NCI-H2029 (cell line): Measurements from ENCODE around the gene PCNP.
"Not testable (repeated sequence)": the region's sequence is repeated elsewhere in the genome, so short reads cannot be mapped to it uniquely, and the experiment has no call there.

ENCODE experiments used
- DNase-seq: peaks from one replicate; lab custom pipeline; 2025; lab: John Stamatoyannopoulos, UW

Gene PCNP

DNA sequence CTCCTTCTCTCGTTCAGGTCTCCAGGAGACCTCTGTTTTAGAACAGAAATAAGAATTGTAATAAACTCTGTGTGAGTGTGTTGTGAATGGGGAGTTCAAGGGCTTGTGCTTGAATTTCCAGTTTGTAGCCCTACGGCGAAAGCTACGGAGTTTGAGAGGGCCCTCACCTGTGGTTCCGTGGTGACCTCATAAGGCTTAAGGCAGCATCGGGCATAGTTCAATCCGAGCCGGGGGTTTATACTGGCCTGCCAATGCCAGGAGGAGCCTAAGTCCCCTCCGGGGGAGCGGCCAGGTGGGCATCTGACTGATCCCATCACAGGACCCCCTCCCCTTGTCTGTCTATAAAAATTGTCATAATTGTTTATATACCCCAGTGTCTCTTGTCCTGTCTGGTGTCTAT, 59.2 kb downstream of the PCNP start:
- DNase-seq: no peak

GRCh38 chr3:101634591-101635196, 60.7 kb downstream of the PCNP start:
- no peak for DNase-seq

- DNase-seq: no peak
Measured at GRCh38 chr3:101635345-101635744, 61.4 kb downstream of the PCNP start.

GRCh38 chr3:101635954-101636798, 62.2 kb downstream of the PCNP start:
- DNase-seq: peak; percentile 24

- no peak for DNase-seq
Measured at GRCh38 chr3:101637451-101637850, 63.5 kb downstream of the PCNP start.

- no peak for DNase-seq
Measured at GRCh38 chr3:101638261-101638745, 64.3 kb downstream of the PCNP start.

- DNase-seq: no peak
Measured at GRCh38 chr3:101639280-101639963, 65.4 kb downstream of the PCNP start.

DNA sequence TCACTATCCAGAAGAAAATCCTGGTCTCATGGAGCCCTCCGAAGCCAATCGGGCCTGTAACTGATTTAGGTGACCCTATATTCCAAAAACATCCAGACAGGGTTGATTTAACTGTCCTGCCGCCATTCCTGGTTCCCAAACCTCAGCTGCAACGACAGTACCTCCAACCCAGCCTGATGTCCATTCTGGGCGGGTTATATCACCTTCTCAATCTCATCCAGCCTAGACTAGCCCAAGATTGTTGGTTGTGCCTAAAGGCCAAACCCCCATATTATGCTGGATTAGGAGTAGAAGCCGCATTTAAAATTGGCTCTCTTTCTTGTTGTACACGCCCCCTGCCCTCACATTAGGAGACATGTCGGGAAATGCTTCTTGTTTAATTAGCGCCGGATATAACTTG, 66.3 kb downstream of the PCNP start:
- no peak for DNase-seq

DNA sequence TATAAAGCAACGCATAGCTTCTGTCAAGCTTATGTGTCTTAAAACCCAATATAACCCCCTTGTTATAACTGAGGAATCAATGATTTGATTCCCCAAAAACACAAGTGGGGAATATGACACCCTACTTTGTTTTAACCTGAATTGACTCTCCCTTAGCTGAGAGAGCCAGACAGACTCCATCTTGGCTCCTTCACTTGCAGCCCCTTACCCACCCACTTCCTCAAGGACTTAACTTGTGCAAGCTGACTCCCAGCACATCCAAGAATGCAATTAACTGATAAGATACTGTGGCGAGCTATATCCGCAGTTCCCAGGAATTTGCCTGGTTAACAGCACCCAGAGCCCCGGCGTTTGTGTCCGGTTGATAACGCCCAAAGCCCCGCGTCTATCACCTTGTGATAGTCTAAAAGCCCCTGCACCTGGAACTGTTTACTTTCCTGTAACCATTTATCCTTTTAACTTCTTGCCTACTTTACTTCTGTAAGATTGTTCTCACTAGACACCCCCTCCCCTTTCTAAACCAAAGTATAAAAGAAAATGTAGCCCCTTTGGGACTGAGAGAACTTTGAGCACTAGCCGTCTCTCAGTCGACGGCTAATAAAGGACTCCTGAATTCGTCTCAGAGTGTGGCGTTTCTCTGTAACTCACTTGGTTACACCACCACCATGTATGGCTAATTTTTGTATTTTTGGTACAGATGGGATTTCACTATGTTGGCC, 67.6 kb downstream of the PCNP start:
- not testable (repeated sequence) for DNase-seq

- DNase-seq: no peak
Measured at GRCh38 chr3:101642441-101642840, 68.5 kb downstream of the PCNP start.

DNA sequence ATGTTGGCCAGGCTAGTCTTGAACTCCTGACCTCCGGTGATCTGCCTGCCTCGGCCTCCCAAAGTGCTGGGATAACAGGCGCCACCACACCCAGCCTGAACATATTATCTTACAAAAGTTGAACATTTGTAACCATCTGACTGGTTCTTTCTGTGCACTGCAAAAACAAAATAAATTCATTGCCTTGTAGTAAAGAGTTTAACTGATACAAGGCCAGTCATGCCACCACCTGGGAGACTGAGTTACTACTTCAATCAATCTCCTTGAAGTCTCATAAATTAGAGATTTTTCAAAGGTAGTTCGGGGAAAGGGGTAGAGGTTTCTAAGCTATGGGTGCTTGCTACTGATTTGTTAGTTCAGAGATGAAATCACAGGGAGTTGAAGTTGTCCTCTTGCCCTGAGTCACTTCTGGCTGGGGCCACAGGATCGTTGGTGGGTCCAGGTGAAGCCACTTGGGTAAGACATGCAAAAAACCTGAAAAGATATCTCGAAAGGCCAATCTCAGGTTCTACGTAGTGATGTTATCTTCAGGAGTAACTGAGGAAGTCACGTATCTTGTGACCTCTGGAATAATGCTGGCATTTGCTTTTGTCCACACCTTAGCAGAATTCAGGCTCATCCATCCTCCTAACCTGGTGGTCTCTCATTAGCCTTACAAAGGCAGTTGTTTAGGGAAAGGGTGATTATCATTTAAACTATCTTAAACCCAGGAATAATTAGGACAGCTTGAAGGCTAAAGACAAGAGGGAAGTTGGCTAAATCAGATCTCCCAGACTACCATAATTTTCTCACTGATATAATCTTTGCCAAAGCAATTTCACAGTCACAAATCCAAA, 69.2 kb downstream of the PCNP start:
- DNase-seq: no peak
